NCI-H2227 (cell line): ENCODE data around the gene MAML3.

Source experiments
- DNase-seq: peaks from one replicate; lab custom pipeline; 2025; ENCODE audit not compliant: unreplicated experiment; lab: John Stamatoyannopoulos, UW

MAML3 gene

DNA sequence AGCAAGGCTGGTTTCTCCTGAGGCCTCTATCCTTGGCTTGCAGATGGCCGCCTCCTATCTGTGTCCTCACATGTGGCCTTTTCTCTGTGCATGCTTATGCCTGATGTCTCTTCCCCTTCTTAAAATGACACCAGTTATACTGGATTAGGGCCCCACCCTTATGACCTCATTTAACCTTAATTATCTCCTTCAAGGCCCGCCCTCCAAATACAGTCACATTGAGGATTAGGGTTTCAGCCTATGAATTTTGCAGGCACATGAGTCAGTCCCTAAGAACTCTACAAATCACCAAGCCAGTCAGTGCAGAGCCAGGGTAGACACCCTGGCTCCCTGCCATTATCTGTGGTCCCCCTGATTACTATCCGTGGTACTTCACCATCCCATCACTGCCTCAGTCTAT, 51.6 kb downstream of the MAML3 start:
- DNase-seq, result no peak

DNA sequence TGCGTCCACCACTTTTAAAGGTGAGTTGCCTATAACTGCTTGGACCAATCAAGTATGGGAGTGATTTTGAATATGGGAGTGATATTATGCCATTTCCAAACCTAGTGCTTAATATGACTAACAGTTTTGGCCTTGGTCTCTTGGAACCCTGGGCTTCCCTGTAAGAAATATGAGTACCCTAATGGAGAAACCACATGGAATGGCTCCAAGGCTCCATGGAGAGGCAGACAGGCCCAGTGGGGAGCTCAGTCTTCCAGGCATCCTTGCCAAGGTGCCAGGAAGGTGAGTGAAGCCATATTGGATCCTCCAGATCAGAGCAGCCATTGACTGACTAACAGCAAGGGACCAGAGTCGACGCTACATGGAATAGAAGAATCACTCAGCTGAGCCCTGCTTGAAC, 53.2 kb downstream of the MAML3 start:
- DNase-seq, result no peak

DNA sequence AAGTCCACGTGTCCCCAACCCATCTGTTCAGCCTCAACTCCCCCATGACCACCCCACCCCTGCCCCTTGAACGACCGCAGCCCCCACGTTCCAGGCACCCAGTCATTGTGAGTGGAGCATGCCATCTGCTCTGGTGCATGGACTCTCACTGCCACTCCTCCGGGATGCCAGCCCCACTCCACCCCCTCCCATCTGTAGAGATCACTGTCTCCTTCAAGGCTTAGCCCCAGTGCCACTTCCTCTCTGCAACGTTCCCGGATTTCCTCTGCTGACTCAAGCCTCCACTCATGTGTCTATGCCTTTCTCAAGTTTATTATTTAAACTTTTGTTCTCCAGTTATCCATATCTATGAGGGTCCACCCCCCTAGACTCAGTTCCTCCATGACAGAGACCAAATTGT, 54.0 kb downstream of the MAML3 start:
- DNase-seq, result no peak

DNA sequence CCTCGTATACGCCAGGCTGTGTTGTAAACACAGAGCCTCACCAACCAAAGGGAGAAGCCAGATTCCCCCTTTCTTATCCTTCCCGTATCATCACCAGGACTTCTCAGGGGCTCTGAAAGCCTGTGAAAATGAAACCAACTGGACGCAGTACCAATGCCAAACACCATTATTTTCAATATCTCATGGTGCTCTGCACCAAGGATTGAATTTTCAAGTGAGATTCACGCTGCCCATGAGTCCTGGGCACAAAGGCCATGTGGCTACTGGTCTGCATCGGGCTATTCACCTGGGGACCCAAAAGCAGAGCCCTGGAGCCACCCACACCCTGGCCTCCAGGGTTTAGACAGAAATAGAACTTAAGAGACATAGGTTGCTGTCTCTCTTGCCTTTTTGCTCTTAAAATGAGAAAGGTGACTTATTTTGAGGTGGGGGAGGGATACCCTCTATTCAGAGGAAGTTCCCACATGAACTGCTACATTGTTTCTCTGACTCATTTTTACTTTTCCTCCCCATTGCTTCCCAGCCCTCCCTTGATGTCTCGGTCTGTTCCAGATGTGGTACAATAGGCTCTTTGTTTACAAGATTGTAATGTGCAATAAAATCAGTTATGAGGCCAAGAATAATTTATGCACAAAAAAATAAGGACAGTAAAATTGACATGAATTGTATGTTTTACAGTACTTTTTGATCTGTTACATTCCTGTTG, 55.4 kb downstream of the MAML3 start:
- no peak for DNase-seq

DNA sequence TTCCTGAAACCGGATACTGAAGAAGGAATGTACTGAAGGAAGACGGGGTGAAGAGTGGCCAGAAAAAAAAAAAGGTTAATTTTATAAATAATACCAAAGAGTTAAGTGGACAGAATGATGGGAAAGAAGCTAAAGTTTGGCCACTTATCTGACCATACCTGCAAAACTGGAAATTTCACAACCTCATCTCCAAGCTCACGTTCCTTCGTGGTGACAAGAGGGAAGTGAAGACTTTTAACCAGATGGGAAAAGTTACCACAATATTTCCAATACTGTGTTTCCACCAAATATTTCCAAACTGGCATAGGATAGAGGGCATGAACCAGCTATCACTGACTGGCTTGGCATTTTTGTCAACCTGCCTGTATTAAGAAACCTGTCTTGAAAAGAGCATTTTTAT, 56.4 kb downstream of the MAML3 start:
- no peak for DNase-seq

DNA sequence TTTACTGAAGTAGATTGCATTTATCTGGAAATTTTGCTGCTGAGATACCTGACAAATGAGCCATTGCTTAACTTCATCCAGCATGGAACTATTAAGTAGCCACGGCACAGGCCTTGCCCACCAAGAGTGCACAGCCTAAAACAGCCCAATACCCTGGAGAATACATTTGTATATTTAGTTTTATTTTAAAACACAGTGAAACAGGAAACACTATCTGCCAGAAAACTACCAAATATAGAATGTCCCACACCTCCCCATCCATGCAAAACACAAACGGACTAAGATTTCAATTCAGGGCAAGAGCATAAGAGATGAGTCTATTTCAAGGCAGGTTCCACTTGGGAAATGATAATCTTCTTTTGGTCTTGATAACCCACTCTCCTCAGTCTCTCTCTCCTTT, 57.1 kb downstream of the MAML3 start:
- DNase-seq, result no peak

DNA sequence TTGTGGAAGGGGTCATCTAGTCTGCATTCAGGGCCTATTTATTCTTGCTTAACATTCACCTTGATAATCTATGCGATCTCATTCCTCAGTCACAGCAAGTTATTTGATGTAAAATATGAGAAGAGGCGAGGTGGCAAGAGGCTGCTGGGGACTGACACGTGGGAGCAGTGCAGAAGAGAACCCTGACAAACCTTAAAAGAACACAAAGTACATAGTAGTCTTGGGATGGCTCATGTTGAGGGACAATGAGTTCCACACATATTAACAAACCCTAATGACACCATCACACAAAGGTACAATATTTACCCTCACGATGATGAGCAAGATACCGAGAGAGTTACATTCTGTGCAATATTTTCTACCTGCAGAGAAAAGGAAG, 57.5 kb downstream of the MAML3 start:
- DNase-seq, result no peak

DNA sequence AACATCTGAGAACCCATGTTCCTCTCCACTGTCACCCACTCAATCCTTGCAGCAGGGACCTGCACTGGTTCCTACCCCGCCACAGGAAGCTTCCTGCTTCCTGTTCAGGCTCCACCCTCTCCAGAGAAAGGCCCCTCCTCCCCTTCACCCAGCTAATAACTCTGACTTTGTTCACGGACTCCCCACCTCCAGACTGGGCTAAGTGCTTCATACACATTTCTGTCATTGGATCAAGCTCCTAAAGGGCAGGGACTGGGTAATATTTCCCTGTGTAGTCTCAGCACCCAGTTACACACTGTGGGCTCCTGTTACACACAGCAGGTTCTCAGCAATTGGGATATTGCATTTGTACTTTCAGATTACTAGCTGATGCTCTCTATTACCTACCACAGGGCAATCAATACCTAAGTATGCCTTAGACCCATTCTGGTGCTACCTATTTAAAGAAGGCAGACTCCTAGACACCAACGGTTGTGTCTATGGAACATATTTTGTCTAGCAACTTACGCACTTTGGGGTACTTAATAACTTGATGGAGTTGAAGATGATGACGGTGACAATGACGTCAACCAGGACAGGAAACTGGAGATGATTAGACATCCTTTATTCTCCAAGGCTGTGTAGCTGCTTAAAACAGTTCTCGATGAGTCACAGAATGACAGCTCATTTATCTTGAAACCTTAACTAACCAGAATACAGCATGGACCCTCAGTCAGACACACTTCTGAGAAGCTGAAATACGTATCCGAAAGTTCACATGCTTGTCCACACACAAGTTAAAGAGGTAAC, 58.1 kb downstream of the MAML3 start:
- DNase-seq, result no peak

DNA sequence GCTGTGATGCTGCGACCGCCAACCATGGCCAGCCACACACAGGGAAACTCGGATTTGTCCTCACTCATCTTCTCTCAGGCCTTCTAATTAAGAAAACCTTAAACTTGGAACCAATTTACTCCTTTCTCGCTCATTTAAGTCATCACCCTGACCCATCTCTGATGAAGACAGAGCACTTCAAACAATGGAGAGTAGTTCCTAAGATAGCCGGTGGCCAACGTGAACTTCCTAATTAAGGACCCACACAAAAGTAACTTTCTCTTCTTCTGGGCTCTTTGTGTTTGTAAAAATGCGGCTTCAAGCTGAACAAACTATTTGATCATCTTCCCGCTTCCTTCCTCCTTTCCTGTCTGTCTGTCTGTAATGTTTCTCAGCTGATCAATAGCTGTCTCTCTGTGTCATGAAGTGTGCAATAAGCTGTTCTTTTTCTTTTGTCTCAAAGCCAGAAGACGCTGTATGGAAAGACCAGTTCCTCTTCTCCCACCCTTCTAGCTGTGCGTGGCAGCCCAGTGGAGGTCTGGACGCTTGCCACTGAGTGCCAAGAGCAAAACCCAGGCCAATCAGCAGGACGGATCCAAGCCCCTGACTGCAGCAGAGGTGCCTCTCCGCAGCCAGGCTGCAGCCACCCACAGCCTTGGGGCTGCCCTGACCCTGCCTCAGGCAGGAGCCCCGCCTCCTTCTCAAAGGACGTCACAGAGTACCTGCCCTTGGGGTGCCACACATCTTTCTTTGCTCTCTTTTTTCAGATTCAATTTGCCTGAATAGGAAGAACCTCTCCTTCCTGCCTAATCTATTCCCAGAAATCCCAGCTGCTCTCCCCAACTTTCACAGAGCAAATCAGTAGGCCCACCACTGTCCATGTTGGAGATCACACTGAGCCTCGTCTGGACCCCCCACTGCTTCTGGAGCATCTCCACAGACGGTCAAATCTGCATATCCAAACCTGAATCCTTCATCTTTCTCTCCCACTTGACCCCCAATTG, 59.3 kb downstream of the MAML3 start:
- peak; percentile 36 for DNase-seq

DNA sequence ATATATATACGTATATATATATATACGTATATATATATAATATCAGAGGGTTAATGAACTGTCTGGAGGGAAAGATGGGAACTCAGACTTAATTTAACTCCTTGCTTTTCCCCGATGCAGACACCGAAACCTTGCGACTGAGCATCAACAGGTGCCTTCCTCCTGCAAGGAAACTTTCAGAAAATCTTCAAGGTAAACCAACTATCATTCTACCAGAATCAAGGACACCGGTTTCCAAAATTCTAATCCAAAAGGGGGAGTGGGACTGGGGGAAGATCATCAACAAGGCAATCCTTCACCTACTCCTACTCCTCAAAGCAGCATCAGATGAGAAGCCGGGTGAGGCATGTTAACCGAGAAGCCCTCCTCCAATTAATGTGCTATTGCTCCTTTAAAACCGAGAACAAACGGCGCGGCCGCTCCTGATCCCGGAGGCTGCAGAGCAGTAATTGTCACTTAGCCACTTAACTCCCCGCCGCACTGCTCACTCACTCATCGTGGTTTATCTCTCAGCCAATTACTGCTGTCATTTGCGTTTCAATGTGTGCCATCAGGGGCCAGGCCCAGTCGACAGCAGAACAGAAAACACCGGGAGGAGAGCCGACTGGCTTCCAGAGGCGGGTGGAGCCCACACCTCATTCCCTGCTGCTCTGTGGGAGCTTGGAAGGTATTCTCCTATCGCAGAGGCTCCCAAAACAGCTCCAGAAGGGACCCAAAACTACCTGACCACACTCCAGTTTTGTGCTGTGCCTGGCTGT, 61.7 kb downstream of the MAML3 start:
- DNase-seq, result peak; percentile 90

DNA sequence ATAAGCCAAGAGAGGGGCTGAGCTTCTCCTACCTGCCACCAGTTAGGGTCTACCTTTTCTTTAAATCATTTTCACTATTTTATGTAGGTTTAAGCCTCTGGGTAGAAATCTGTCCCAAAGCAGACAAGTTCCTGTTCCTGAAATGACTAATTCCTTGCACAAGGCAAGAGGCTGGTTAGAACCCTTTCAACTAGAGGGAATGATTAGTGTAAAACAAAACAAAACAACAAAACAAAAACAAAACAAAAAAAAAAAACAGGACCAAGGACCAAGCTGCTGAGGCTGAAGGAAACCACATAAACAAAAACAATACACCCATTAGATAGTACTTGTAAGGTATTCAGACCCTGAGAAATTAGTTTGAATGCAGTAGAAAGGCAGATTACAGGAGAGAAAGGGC, 62.7 kb downstream of the MAML3 start:
- DNase-seq, result no peak

DNA sequence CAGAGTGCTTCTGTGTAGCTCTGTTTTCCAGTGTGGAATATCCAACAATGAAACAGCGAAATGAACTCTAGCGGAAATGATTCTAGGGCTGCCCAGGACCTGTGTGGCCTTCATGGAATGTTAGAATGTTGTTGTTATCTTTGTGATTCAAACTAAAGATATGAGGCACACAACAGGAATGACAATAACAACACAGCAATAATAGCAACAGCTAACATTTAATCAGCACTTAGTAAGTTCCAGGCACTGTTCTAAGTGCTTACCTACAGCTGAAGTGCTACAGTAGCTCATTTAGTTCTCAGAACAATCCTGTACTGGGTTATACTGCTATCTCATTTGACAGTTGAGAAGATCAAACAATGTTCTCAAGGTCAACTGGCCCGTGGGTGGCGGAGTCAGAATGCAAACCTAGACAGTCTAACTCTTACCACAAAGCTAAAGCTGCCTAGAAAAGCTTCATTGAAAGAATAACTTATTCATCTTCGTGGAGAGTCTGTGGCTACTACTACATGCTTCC, 63.7 kb downstream of the MAML3 start:
- no peak for DNase-seq

DNA sequence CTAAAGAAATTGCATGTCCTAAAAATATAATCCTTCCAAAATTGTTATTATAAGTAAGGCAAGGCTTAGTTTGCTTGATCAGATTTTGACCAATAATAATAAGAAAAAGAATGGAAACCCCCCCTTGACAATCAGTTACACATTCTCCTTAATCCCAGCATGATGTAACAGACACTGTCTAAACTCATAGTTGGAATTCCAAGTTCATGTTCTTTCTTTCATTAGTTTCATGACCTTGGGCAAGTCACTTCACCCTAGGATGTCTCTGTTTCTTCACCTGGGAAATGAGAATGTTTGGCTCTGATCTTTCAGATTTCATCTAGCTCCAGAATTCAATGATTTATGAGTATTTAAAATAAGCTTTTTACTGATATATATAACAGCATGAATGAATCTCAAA, 64.8 kb downstream of the MAML3 start:
- no peak for DNase-seq

DNA sequence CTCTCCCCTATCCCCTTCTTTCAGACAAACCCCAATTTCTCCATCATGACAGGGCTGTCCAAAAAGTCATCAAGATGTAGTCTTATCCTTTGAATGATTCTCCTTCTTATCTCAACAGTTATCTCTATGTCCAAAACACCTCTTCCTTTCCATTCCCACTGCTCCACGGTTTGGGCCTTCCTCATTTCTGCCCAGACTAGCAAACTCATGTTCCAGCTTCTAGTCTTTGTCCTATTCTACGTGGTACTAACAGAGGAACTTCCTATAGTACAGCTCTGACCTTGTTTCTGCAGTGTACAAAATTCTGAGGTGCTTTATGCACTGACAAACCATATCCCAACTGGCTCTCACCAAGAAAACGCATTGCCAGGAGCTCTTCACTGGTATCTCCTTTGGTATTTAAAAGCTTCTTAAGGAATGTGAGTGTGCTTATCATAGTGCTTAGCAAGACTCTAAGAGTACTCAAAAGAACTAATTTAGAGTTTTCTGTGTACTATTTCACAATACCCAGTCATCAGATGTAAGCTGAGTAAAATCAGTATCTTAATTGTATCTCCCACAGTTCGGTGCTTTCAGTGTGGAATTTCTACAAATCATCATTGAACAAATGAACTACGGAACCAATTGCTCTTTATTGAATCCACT, 65.5 kb downstream of the MAML3 start:
- no peak for DNase-seq

DNA sequence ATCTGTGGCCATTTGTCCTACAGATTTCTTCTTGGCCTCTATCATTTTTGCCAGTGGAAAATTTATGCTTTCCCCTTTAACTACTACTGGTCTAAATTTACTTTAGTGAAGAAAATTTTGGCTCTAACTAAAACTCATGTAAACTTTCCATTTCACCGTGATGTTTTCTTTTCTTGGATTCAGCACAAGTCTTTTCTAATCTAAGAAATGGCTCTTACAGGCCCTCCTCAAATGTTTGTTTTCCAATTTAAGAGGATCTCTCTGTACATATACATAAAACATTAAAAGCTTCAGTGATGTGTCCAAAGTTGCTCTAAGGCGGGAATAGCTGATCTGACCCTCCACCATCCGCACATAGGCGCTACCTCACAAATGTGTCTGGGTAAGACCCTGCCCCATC, 68.1 kb downstream of the MAML3 start:
- DNase-seq, result no peak

DNA sequence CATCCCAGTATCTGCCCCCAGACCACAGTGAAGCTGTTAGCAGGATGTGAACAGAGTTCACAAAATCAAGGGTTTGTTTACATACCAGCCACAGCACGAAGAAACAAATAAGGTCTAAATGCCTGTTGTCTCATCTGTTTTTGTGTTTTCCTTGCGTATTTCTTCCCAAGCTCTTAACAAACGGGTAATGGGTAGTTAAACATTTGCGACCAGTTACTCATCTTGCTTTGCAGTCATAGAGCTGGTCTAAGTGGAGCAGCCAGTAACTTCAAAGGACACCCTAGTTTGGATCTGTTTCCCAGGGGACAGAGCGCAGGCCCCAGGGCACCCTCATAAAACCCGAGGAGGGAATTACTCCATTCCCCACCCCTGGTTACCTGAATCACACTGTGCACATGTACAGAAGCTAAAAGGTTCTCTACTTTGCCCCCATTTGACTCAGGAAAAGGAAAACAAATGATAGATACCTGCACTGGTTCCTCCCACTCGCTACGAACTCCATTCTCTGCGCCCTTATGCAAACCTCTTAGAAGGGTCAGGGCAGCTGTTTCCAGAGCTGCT, 68.8 kb downstream of the MAML3 start:
- no peak for DNase-seq

DNA sequence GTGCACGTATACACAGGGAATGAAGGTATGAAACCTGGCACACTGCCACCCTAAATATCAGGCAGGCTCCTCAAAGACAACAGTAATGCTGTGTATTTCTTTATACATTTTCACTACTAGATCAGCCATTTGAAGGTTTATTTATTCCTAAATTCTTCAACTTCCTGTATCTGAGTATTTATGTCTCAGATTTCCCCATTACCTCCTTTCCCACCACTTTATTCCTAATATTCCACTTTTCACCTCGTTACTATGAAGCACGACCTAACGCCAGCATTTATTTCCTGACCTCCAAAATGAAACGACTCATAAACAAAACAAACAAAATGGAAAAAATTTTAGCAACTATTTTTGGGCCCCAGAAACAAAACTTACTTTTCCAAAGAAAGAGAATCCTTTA, 69.6 kb downstream of the MAML3 start:
- no peak for DNase-seq

DNA sequence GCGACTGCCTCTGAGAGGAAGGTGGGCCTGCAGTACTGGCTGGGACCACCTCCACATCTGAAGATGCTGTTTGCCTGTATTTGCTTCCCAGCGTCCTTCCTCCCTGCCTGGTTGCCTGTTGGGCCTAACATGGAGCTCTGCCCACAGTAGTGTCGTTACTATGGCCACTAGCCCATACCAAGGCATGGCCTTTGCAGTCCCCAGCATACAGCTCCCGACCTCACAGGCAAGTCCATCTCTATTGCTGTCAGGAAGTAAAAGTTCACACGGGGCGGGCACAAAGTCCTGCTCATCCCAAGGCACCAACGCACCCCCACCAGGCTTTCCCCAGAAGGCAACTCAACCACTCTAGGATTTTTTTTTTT, 71.6 kb downstream of the MAML3 start:
- DNase-seq, result no peak

DNA sequence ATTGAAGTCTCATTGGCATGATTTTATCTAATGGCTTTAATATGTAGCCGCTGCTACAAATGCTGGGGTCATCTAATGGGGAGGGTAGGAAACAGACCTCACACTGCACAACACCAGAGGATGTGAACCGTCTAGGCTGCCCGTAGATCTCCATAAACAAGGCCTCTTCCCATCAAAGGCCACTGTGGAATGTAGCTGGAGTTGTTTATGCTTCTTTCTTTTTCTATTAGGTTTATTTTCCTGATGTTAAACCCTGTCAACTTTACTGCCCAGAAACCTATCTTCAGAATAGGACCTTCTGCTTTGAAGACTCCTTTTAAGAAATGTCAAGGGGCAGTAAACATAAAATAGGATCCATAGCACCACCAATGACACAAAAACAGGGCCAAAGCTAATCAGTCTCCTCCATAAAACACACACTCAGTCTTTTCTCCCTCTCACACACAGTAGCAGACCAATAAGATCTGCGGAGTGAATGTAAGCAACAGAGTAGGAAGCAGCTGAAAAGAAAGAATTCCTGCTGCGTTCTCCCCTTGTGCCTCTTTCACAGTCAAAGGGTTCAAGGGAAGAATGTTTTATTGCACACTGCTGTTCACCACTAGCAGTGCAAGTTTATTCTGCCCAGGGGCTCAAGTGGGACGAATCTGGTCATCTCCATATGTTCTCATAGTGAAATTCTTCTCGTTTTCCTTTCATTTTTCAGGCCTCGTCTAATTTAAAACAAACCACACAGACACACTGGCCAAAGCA, 72.2 kb downstream of the MAML3 start:
- DNase-seq, result no peak
